ENCODE results near the gene CHD5. TPM values are rescaled to one million over a fixed set of nuclear protein-coding genes. Genes with fewer than 3 reads are reported as not detected.

Gene CHD5
- total RNA-seq, 1 donor: under 0.01 TPM

GRCh38 chr1:6141592-6141991 lies 38.5 kb downstream of the CHD5 start:
- H3K4me2 ChIP-seq (ENCODE audit: insufficient read depth, low read length): no peak overlapping the region
- H3K9me3 ChIP-seq (ENCODE audit: low read depth, low read length): no peaks in the 10 kb centered on the region
- TF ChIP-seq, protein P1, sequence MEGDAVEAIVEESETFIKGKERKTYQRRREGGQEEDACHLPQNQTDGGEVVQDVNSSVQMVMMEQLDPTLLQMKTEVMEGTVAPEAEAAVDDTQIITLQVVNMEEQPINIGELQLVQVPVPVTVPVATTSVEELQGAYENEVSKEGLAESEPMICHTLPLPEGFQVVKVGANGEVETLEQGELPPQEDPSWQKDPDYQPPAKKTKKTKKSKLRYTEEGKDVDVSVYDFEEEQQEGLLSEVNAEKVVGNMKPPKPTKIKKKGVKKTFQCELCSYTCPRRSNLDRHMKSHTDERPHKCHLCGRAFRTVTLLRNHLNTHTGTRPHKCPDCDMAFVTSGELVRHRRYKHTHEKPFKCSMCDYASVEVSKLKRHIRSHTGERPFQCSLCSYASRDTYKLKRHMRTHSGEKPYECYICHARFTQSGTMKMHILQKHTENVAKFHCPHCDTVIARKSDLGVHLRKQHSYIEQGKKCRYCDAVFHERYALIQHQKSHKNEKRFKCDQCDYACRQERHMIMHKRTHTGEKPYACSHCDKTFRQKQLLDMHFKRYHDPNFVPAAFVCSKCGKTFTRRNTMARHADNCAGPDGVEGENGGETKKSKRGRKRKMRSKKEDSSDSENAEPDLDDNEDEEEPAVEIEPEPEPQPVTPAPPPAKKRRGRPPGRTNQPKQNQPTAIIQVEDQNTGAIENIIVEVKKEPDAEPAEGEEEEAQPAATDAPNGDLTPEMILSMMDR (IDR thresholded peaks at IDR 0.05; ENCODE audit: extremely low read depth, low read depth, low read length): no peak
- H3K36me3 ChIP-seq (ENCODE audit: insufficient read depth, low read length): no peaks in the 10 kb centered on the region
- H3K4me3 ChIP-seq (ENCODE audit: insufficient read depth, low read length): no peak overlapping the region
- no peaks in the 10 kb centered on the region for H3K27me3 ChIP-seq (ENCODE audit: insufficient read depth, low read length)
- no peak overlapping the region for H2AFZ ChIP-seq (ENCODE audit: low read length)
- no peak overlapping the region for H3K27ac ChIP-seq (ENCODE audit: low read depth, low read length)
- H3K79me2 ChIP-seq (ENCODE audit: insufficient read depth, low read length): no peaks in the 10 kb centered on the region
- H4K20me1 ChIP-seq (ENCODE audit: insufficient read depth, low read length): no peaks in the 10 kb centered on the region
- DNase-seq (ENCODE audit: insufficient read length, low spot score, missing footprints): no peak
- no peaks in the 10 kb centered on the region for H3K4me1 ChIP-seq (ENCODE audit: insufficient read depth, low read length)

- H3K79me2 ChIP-seq (ENCODE audit: insufficient read depth, low read length): no peaks in the 10 kb centered on the region
- no peak overlapping the region for H3K4me3 ChIP-seq (ENCODE audit: insufficient read depth, low read length)
- H3K4me2 ChIP-seq (ENCODE audit: insufficient read depth, low read length): no peak overlapping the region
- H2AFZ ChIP-seq (ENCODE audit: low read length): no peak overlapping the region
- H4K20me1 ChIP-seq (ENCODE audit: insufficient read depth, low read length): no peaks in the 10 kb centered on the region
- no peaks in the 10 kb centered on the region for H3K9me3 ChIP-seq (ENCODE audit: low read depth, low read length)
- DNase-seq (ENCODE audit: insufficient read length, low spot score, missing footprints): no peak
- H3K27me3 ChIP-seq (ENCODE audit: insufficient read depth, low read length): no peaks in the 10 kb centered on the region
- TF ChIP-seq, protein P1 (IDR thresholded peaks at IDR 0.05; ENCODE audit: extremely low read depth, low read depth, low read length): no peak
- H3K4me1 ChIP-seq (ENCODE audit: insufficient read depth, low read length): no peaks in the 10 kb centered on the region
- no peak overlapping the region for H3K27ac ChIP-seq (ENCODE audit: low read depth, low read length)
- H3K36me3 ChIP-seq (ENCODE audit: insufficient read depth, low read length): no peaks in the 10 kb centered on the region
Measured at GRCh38 chr1:6140413-6140812, 39.7 kb downstream of the CHD5 start.

DNA sequence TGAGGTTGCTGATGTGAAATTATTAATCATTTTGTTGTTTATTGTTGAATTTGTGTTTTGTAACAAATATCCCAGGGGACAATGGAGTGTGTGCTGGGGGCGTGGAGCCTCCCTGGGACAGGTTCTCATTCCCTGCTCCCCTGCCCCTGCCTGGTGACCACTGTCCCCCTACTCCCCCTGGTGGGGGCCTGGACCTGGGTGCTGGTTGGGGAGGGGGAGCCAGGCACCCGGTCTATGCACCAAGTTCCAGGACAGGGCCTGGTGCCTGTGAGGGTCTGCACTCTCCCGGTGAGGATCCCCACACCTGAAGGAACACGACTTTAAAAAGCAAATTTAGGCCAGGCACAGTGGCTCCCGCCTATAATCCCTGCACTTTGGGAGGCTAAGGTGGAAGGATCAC lies 42.4 kb downstream of the CHD5 start:
- no peaks in the 10 kb centered on the region for H3K9me3 ChIP-seq (ENCODE audit: low read depth, low read length)
- H3K36me3 ChIP-seq (ENCODE audit: insufficient read depth, low read length): no peaks in the 10 kb centered on the region
- H3K27me3 ChIP-seq (ENCODE audit: insufficient read depth, low read length): no peaks in the 10 kb centered on the region
- H2AFZ ChIP-seq (ENCODE audit: low read length): no peak overlapping the region
- no peaks in the 10 kb centered on the region for H3K79me2 ChIP-seq (ENCODE audit: insufficient read depth, low read length)
- peak; percentile 82 for DNase-seq (ENCODE audit: insufficient read length, low spot score, missing footprints)
- no peak overlapping the region for H3K27ac ChIP-seq (ENCODE audit: low read depth, low read length)
- no peaks in the 10 kb centered on the region for H3K4me1 ChIP-seq (ENCODE audit: insufficient read depth, low read length)
- no peak overlapping the region for H3K4me3 ChIP-seq (ENCODE audit: insufficient read depth, low read length)
- TF ChIP-seq, protein P1 (IDR thresholded peaks at IDR 0.05; ENCODE audit: extremely low read depth, low read depth, low read length): no peak
- H3K4me2 ChIP-seq (ENCODE audit: insufficient read depth, low read length): no peak overlapping the region
- no peaks in the 10 kb centered on the region for H4K20me1 ChIP-seq (ENCODE audit: insufficient read depth, low read length)

DNA sequence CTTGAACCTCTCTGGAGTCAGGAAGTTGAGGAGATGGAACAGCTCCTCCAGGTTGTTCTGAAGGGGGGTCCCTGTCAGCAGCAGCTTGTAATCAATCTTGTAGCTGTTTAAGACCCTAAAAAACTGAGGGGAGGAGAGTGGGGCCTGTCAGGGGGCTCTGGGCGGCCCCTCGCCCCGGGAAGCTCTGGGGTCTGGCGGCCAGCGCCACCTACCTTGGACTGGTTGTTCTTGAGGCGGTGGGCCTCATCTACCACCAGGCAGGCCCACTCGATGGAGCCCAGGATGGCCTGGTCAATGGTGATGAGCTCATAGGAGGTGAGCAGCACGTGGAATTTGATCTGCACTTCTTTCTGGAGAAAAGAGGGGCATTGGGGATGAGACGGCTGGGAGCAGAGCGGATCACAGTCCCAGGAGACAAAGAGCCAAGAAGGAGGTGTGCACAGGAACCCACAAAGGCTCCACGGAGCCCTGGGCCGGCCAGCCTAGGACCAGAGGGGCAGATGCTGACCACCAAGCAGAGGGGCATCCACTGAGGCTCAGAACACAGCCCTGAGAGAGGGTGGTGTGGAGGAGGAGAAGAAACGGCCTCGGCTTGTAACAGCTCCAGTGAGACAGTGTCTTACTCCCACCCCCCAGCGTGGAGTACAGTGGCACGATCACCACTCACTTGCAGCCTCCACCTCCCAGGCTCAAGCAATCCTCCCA lies 43.5 kb downstream of the CHD5 start:
- Histone ChIP-seq H3K9me3 (ENCODE audit: low read depth, low read length) (no peaks in the 10 kb centered on the region), H3K27me3 (ENCODE audit: insufficient read depth, low read length) (no peaks in the 10 kb centered on the region), H3K4me2 (ENCODE audit: insufficient read depth, low read length) (no peak overlapping the region), H3K27ac (ENCODE audit: low read depth, low read length) (no peak overlapping the region), H2AFZ (ENCODE audit: low read length) (no peak overlapping the region), H3K36me3 (ENCODE audit: insufficient read depth, low read length) (no peaks in the 10 kb centered on the region), H3K79me2 (ENCODE audit: insufficient read depth, low read length) (no peaks in the 10 kb centered on the region), H3K4me3 (ENCODE audit: insufficient read depth, low read length) (no peak overlapping the region), H4K20me1 (ENCODE audit: insufficient read depth, low read length) (no peaks in the 10 kb centered on the region), H3K4me1 (ENCODE audit: insufficient read depth, low read length) (no peaks in the 10 kb centered on the region)
- TF ChIP-seq, protein P1 (IDR thresholded peaks at IDR 0.05; ENCODE audit: extremely low read depth, low read depth, low read length): no peak
- DNase-seq (ENCODE audit: insufficient read length, low spot score, missing footprints): no peak

Data from osteoblast (primary cell).